NCI-H128 (cell line): ENCODE measurements around the gene TMEM158.

Source experiments
- DNase-seq: peaks from one replicate; lab custom pipeline; 2025; ENCODE audit not compliant: unreplicated experiment; lab: John Stamatoyannopoulos, UW

Gene TMEM158

GRCh38 chr3:45234250-45234649 is 8.2 kb upstream of the TMEM158 start:
- no peak for DNase-seq

GRCh38 chr3:45232521-45232920 is 6.4 kb upstream of the TMEM158 start:
- DNase-seq, result no peak

GRCh38 chr3:45227946-45228345 is 1.9 kb upstream of the TMEM158 start:
- no peak for DNase-seq

GRCh38 chr3:45227071-45227820 is 1.2 kb upstream of the TMEM158 start:
- no peak for DNase-seq

- DNase-seq, result no peak
Observed at GRCh38 chr3:45225465-45226205, 452 bp downstream of the TMEM158 start.

GRCh38 chr3:45224824-45225464 is 1.1 kb downstream of the TMEM158 start:
- no peak for DNase-seq

GRCh38 chr3:45223889-45224727 is 2.0 kb downstream of the TMEM158 start:
- no peak for DNase-seq

- no peak for DNase-seq
Observed at GRCh38 chr3:45219694-45220093, 6.4 kb downstream of the TMEM158 start.

- no peak for DNase-seq
Observed at GRCh38 chr3:45218578-45219390, 7.3 kb downstream of the TMEM158 start.

- no peak for DNase-seq
Observed at GRCh38 chr3:45216021-45216609, 10.0 kb downstream of the TMEM158 start.

GRCh38 chr3:45215466-45215865 is 10.6 kb downstream of the TMEM158 start:
- no peak for DNase-seq

- DNase-seq, result no peak
Observed at GRCh38 chr3:45214061-45214680, 11.9 kb downstream of the TMEM158 start.

- no peak for DNase-seq
Observed at GRCh38 chr3:45212095-45212468, 14.0 kb downstream of the TMEM158 start.

- DNase-seq, result no peak
Observed at GRCh38 chr3:45211466-45212094, 14.5 kb downstream of the TMEM158 start.

- DNase-seq, result no peak
Observed at GRCh38 chr3:45210308-45211041, 15.6 kb downstream of the TMEM158 start.

- no peak for DNase-seq
Observed at GRCh38 chr3:45209526-45209925, 16.6 kb downstream of the TMEM158 start.

- no peak for DNase-seq
Observed at GRCh38 chr3:45208586-45208985, 17.5 kb downstream of the TMEM158 start.

- no peak for DNase-seq
Observed at GRCh38 chr3:45207446-45207845, 18.6 kb downstream of the TMEM158 start.
